Activated naive CD4-positive, alpha-beta T cell treated with Interleukin-2 at 50 U/mL for 16 hours (primary cell): ENCODE results near the gene CCT5.
"Not testable (repeated sequence)": the region's sequence is repeated elsewhere in the genome, so short reads cannot be mapped to it uniquely, and the experiment has no call there.

ENCODE experiments used
- DNase-seq: peaks from one replicate; pipeline ENCODE4 v3.0.0-alpha.2; 2020

CCT5 gene

DNA sequence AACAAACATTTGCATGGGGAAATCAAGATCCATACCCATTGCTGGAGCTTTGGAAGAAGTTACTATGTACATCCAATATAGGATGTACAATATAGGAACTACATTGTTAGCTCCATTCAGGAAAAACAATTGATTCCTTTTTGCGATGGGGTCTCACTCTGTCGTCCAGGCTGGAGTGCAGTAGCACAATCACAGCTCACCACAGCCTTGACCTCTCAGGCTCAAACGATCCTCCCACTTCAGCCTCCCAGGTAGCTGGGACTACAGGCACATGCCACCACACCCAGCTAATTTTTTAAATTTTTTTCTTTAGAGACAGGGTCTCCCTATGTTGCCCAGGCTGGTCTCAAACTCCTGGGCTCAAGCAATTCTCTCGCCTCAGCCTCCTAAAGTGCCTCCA, 2.9 kb upstream of the CCT5 start:
- not testable (repeated sequence) for DNase-seq

DNA sequence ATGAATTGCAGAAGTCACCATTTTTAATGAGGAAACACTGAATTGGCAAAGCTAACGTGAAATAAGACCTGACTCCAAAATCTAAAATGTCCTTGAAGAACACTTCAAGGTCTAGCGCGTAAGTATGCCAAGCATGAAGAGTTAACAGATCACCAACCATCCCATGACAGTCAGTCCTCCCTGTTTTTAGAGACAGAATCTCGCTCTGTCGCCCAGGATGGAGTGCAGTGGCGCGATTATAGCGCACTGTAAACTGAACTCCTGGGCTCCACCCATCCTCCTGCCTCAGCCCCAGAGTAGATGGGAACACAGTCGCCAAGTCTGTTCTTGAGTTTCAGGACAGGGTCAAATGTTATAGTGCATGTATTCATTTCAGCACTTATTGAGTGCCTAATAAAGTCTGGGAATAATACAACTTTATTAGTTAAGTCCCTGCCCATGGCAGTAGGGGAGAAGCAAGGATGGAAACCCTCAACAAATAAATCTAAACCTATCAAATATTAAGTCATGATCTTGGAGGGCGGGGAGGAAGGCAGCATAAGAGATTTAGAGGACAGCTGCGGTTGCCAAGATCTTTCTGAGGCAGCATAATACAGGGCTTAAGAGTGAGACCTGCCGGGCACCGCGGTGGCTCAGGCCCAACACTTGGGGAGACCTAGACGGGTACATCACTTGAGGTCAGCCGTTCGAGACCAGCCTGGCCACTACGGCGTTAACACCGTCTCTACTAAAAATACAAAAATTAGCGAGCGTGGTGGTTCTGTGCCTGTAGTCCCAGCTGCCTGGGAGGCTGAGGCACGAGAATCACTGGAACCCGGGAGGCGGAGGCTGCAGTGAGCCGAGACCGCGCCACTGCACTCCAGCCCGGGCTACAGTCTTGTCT, 1.5 kb upstream of the CCT5 start:
- no peak for DNase-seq

- peak; percentile 12 for DNase-seq
These were observed 761 bp downstream of the CCT5 start for GRCh38 chr5:10250806-10251276.

DNA sequence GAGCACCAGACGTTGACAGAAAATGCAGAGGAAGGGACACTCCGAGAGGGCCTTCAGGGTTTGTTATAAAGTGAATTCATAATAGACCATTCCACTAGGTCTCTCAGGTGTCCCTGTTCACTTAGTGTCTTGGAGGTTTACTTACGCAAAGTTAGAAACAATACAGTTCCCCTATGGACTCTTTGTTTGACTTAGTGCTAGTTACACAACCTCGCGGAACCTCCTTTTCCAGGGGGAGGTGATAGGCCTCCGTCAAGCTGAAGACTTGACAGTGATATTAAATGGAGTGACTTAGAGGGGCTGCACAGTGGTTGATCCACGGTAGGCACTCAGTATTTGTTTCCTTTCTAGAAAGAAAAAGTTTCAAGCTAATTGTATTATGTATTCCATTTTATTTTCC, 1.3 kb downstream of the CCT5 start:
- no peak for DNase-seq

GRCh38 chr5:10253390-10253789, 3.3 kb downstream of the CCT5 start:
- DNase-seq = no peak

GRCh38 chr5:10254686-10255085, 4.6 kb downstream of the CCT5 start:
- no peak for DNase-seq

DNA sequence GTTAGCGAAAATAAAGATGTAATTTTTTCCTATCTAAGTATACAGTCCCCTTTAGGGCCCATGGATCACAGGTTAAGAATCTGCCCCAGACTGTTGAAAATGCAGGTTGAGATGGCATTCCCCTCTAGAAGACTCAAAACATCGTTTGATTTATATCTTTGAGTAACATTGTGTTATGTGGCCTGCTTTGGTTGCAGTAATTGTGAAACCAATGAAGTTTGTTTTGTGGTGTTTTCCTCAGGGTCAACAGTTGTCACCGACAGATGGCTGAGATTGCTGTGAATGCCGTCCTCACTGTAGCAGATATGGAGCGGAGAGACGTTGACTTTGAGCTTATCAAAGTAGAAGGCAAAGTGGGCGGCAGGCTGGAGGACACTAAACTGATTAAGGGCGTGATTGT, 7.8 kb downstream of the CCT5 start:
- no peak for DNase-seq

GRCh38 chr5:10259899-10260298, 9.8 kb downstream of the CCT5 start:
- DNase-seq = no peak

DNA sequence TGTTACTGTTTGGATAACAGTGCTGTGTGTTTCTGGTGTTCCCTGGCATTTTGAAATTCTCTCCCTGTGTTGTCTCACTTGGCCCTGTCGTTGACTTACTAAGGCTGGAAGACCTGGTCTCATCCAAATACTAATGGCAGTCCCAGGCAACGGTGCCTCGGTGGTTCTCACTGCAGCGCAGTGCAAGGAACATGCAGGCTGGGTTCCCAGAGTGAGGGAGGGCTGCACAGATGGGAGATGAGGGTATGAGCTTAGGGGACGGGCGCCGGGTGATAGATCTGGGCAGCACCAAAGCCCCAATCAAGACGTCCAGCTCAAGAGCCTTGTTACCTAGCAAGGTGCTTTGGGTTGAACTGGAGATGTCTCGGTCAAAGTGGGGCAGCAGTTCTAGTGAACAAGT, 11.0 kb downstream of the CCT5 start:
- no peak for DNase-seq

DNA sequence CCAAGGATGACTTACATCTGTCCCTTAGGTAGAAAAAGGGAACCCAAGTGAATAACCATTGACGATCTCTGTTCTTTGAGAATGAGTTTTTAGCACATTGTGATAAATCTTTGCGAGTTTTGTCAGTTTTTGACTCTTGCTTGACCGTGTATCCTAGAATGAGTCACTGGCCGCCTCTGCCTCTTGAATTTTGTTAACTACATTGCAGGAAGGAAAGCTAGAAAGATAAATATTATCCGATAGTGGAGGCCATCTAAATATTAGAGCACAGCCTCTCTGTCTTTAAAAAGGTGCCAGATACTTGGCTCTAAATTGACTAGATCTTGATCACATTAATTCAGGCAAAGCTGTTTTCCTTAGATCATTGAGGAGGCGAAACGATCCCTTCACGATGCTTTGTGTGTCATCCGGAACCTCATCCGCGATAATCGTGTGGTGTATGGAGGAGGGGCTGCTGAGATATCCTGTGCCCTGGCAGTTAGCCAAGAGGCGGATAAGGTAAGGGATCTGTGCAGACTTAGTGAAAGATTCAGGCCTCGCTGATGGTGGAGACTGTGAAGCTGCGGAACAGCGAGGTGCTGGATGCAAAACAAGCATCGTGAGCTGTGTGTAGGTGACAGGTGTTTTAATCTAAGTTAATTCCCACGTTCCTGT, 12.2 kb downstream of the CCT5 start:
- no peak for DNase-seq

GRCh38 chr5:10262995-10263394, 12.9 kb downstream of the CCT5 start:
- DNase-seq = no peak

GRCh38 chr5:10264604-10265003, 14.5 kb downstream of the CCT5 start:
- no peak for DNase-seq

- DNase-seq = no peak
These were observed 15.4 kb downstream of the CCT5 start for GRCh38 chr5:10265245-10266109.

DNA sequence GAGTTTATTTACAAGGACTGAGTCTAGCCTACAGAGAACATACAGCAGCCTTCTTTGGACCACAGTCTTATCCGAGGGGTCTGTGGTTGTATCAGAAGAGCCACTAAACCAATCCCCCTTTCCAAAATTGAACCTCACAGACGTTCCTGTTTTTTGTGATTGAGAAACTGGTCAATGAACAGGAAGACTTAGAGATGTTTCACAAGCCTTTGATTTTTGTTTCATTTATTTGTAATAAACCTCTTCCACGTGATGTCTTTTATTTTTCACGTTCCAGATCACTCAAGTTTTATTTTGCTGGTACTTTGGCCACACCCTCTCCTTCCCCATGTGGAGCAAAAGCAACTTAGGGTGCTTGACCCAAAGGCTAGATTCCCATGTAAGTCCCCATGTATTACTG, 16.1 kb downstream of the CCT5 start:
- no peak for DNase-seq

DNA sequence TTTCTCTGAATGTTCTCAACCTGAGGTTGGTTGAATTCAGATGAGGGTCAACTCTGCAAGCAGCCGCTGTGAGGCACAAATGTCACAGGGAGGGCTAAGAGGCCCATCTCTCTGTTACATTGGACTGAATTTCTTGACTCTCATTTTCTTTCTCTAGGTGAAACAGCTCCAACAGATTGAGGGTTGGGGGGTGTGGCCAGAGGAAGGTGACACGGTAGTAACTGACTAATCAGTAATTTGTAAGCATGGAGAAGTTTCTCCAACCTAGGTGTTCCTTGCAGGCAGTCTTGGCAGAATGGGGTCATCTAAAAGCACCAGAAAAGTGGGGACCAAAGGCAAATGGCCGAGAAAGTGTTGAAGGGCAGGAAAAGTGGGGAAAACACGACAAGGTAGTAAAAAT, 16.8 kb downstream of the CCT5 start:
- DNase-seq = no peak

- no peak for DNase-seq
These were observed 18.0 kb downstream of the CCT5 start for GRCh38 chr5:10268100-10268499.

DNA sequence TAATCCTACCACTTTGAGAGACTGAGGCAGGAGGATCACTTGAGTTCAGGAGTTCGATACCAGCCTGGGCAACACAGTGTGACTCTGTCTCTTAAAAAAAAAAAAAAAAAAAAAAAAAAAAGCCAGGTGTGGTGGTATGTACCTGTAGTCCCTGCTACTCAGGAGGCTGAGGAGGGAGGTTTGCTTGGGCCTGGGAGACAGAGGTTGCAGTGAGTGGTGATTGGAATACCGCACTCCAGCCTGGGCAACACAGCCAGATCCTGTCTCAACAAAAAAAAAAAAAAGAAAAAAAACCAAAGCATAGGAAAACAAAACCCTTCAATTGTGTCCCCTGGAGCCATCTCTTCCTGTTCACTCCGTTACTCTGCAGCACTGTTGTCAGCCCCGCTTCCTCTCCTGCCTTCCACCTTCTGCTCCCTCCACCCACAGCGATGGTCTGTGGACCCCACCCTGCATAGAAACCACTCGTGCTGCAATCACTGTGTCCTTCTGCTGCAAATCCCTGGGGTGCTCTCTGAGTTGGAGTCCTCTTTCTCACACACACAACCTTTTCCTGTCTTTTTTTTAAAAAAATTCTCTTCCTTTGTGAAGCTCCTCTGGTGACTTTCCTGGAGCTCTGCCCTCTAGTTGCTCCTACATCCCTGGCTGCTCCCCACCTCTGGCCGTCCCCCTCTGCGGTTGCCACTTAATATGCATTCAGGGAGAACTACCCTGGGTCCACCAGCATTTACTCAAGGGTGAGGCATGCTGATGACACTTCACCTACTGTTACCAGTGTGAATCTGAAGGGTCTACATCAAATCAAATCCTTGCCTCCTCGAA, 22.2 kb downstream of the CCT5 start:
- DNase-seq = no peak

DNA sequence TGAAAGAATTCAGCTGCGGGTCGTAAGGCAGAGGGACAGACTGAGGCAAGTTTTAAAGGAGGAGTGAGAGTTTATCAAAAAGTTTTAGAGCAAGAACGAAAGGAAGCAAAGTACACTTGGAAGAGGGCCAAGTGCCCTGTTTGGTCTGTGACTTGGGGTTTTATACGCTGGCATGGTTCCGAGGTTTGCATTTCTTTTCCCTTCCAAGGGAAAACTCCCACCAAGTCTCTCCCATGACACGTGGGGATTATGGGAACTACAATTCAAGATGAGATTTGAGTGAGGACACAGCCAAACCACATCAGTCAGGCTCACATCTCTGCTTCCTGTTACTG, 22.8 kb downstream of the CCT5 start:
- not testable (repeated sequence) for DNase-seq

GRCh38 chr5:10275460-10275859, 25.4 kb downstream of the CCT5 start:
- no peak for DNase-seq

DNA sequence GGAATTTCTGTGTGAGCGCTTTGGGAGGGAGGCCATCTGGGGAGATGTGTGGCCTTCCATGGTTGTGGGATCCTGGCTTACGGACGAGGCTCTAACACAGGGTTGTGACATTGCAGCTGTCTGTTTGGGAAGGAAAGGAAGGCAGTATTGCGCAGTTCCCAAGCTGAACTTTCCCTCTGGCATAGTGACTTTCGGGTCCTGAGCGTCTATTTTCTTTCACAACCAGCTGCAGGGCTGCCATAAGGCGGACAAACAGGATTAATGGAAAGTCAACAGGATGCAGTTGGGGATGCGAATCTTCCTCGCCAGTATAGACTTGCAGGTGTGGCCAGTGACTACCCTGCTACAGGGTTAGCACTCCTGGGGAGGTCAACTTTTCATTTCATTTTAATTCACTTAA, 25.9 kb downstream of the CCT5 start:
- DNase-seq = no peak

- DNase-seq = no peak
These were observed 26.6 kb downstream of the CCT5 start for GRCh38 chr5:10276691-10277090.

DNA sequence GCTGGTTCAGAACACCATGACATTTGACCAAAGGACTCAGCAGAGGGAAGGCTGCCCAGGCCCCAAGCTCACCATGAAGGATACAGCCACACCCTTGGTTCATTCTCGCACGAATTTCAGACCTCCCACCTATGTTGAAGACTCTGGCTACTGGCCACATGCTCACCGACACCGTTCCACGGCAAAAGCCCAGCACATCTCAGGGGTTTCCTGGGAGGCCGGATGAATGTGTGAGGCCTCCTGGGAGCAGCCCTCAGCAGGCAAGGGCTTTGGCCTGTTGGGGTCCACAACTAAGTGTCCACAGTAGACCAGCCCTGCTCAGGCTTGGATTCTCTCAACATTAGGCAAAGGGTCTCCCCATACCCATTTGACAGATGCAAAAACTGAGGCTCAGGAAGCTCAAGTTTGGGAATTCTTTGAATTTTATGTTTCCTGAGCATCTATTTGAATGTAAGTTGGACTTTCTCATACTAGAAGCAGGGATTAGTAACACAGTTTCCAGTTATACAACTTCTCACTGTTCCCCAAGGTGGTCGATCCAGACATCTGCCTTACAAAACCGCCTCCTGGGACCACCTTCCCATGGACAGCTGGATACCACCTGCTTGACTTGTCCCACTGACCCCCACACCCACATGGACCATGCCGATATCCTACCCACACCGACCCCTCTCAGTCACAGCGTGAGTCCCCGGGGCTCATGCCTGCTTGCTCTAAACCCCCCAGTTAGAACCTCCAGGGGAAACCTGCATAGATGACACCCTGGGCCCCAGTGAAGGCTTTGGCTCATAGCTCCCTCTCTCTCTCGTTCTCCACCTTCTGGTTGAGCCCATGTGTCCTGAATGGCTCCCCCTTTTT, 27.9 kb downstream of the CCT5 start:
- no peak for DNase-seq
